Central memory CD4-positive, alpha-beta T cell (primary cell): ENCODE measurements around the gene BCL11A.

Experiments
- DNase-seq: peaks from one replicate; pipeline ENCODE4 v3.0.0; 2022

The BCL11A gene

DNA sequence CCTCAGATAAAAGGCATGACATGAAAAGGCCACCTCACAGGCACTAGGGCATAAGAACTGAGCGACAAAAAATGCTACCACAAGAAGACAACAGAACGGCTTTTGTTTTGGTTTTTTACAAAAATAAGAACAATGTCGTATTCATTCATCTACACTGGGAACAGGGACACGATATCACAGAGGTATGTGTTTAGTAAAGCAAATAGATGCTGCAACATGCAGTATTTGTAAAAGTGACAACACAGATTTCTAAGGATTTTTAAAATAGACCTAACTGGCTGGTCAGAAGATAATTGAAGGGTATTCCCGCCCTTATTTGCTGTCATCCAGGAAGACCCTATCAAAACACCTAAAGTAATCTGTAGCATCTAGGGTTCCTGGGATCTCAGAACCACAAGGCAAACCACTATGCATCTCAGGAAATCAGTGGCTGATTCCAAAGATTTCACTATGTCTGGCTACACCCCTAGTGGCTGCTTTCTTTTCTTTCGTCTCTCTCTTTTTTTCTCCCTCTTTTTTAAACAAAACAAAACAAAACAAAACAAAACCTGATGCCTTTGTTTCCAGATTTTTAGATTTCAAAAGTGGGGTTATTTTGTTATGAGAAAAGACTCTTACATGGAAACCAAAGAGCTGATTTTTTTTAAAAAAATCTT, 97.2 kb downstream of the BCL11A start:
- no peak for DNase-seq

- DNase-seq = no peak
Observed at GRCh38 chr2:60453872-60454271, 99.6 kb downstream of the BCL11A start.

GRCh38 chr2:60453301-60453700, 100.2 kb downstream of the BCL11A start:
- no peak for DNase-seq

- no peak for DNase-seq
Observed at GRCh38 chr2:60450488-60450887, 103.0 kb downstream of the BCL11A start.

- no peak for DNase-seq
Observed at GRCh38 chr2:60447943-60448342, 105.5 kb downstream of the BCL11A start.

GRCh38 chr2:60446413-60447267, 106.8 kb downstream of the BCL11A start:
- DNase-seq = no peak

DNA sequence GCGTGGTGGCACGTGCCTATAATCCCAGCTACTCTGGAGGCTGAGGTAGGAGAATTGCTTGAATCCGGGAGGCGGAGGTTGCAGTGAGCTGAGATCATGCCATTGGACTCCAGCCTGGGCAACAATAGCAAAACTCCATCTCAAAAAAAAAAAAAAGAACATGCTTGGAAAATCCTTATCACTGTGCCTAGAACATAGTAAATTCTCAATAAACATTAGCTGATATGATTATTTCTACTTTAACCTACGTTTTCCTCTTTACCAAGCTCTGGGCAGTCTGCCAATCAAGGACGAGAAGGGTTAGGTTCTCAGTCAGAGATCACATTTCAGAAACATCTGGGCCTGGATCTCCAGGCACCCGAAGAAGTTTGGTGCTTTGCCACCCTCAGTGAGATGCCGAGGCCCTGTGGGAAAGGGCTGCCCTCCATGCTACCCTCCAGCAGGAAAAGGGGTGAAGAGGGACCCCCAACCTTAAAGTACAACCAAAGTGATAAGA, 107.7 kb downstream of the BCL11A start:
- DNase-seq = no peak

DNA sequence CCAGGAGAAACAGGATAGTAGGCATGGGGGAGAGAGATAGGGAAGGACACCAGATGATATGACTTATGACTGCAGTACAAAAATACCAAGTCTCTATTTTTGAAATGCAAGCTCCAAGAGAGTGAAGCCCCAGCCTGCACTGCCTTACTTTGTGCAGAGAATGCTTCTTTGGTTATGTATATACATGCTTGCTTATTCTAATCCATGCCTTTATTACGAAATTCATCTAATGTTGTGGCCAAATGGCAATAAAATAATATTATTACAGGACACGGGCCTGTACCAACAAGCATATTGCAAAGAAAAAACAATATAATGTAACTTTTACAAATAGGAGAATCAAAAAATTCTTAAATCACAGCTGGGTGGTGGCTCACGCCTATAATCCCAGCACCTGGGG, 110.8 kb downstream of the BCL11A start:
- DNase-seq = no peak

DNA sequence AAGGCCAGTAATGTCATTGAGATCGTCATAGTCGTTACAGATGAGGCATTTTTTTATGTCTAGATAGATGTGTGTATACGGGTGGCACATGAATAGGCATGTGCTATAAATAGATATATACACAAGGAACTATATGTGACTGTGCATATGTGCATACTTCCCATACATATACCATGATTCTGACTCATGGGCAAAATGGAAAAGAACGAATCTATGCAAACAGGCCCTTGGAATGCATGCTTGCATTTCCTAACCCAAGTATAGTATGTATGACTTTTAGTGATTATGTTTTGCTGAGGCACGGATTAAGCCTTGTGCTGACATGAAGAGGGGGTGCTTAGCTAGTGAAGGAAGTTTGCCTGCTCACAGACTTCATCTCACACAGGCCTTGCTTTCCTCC, 111.7 kb downstream of the BCL11A start:
- DNase-seq = no peak

DNA sequence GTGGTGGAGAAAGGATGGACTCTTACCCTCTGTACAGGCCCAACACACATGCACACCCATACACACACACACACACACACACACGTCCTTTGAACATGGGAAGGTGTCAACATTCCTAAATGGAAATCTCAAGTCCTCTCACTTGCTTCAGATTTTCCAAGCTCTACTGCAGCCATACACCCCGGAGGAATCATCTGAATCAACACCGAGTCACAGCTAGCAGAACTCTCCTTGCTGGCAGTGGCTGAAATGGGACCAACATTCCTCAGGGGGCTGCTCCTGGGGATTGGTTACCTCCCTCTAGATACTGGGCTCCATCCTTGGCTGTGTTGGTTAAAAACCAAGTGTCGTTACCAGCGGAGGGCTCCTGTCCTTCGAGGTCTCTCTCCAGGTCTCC, 112.7 kb downstream of the BCL11A start:
- no peak for DNase-seq

DNA sequence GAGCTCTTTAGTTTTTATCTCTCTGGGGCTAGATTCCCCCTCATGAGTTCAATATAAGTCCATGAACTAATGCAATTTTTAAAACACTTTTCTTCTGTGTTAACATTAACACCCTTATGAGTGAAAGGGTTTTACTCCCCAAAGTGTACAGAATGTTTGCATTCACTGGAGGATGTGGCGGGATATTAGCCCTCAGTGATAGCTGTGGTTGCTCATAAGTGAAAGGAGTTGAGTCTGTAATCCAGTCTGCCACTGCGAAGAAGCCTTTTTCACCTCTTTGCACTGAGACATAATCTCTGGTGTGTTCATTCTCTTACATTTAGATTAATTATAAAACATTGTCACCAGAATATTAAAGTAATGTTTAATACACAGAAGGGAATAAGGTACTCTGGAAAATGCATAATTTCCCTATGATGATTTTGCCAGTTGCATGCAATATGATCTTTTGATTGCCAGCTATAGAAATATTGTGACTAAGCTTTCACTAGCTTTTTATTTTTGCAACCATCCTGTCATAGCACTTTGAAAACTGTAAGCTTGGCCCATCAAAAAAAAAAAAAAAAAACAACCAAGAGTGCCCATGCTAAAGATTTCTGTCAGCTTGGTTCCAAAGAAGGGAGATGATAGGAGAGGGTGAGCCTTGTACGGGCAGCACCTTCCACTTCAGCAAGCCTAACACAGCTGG, 113.2 kb downstream of the BCL11A start:
- DNase-seq = no peak

DNA sequence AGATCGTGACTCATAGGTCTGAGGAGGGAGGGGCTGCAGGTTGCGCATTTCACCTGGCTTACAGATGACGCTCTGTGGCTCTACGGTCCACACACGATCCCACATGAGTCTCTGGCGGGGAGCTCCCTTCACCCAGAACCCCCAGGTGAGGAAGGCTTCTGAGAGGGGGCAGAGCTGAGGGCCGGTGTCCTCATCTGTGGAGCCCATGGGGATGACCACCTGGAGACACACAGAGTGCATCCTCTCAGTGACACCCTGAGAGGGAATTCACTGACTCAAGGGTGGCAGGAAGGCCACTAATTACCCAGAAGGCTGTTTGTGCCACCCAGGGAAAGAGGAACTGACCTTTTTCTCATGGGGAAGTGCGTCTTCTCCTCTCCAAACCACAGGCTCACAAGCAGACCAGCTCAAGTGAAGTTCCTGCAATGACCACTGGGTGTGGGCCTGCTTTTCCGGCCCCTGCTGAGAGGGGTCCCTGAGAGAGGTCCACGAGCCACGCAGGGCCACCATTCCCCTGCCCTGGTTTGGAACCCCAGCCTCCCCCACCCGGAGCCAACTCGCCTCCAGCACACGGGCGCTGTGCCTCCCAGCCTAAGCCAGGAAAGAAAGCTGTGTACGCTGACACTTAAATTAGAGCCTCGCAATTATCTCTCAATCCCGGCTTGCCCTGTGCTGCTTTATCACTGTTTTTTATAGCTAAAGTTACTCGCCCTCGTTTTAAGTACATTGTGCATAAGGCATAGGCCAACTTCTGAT, 114.1 kb downstream of the BCL11A start:
- no peak for DNase-seq

DNA sequence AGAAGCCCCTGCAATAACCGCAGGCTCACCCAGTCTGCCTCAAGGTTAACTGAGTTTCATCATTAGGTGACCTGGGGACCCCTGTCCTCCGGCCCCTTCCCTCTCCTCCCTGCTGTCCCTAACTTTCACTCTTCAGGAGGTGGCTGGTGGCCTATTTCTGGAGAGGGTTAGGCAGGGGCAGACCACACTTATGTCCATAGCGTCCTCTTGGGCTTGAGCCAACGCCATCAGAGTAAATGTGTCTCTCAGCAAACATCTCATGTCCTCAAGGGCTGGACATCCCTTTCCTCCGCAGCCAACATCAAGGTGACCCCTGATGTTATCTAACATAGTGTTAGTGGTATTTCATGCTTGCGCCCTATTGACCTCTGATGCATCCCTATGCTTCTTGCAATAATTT, 114.8 kb downstream of the BCL11A start:
- DNase-seq = no peak

- no peak for DNase-seq
Observed at GRCh38 chr2:60438131-60438530, 115.3 kb downstream of the BCL11A start.

- DNase-seq = no peak
Observed at GRCh38 chr2:60437080-60437696, 116.3 kb downstream of the BCL11A start.

GRCh38 chr2:60433018-60433596, 120.3 kb downstream of the BCL11A start:
- no peak for DNase-seq

- no peak for DNase-seq
Observed at GRCh38 chr2:60432035-60432601, 121.3 kb downstream of the BCL11A start.

- DNase-seq = no peak
Observed at GRCh38 chr2:60429681-60430080, 123.8 kb downstream of the BCL11A start.

DNA sequence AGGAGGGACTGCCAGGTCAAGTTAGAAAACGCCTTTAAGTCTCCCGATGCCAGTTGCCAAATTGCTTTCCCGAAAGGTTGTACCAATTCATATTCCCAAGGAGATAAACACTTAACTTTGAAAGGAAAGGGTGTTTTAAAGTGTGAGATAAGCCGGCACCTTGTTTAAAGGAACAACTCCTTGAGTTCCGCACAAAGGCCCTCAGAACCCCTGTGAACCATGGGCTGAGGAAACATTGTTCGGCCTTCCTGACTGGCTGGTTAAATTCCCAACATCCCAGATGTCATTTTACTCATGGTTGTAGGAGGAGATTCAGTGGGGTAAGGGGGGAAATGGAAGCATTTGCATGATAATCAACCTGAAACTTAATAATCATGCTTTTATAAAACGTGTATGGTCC, 126.6 kb downstream of the BCL11A start:
- DNase-seq = no peak

- no peak for DNase-seq
Observed at GRCh38 chr2:60426341-60426740, 127.1 kb downstream of the BCL11A start.

- no peak for DNase-seq
Observed at GRCh38 chr2:60424233-60424632, 129.2 kb downstream of the BCL11A start.

DNA sequence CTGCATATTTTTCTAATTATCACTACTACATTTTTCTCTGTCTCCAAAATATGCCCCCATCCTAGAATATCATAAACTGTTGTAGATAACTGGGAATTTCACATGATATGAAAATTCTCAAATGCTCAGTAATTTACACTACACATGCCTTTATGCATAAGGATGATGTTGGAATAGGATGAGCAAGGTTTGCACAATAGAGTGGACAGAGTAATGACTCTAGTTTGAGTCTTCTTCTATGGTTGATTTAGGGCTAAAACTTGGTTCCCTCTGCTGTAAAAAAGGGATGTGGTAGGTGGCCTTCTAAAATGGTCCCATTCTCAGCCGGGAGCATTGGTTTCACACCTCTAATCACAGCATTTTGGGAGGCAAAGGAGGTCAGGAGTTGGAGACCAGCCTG, 129.9 kb downstream of the BCL11A start:
- DNase-seq = no peak
